NCI-H2227 treated with DMSO at 0.1 percent for 48 hours (cell line): ENCODE data around the gene LINC00237.

Experiments
- DNase-seq: peaks from one replicate; lab custom pipeline; 2025; lab: John Stamatoyannopoulos, UW

LINC00237 gene

DNA sequence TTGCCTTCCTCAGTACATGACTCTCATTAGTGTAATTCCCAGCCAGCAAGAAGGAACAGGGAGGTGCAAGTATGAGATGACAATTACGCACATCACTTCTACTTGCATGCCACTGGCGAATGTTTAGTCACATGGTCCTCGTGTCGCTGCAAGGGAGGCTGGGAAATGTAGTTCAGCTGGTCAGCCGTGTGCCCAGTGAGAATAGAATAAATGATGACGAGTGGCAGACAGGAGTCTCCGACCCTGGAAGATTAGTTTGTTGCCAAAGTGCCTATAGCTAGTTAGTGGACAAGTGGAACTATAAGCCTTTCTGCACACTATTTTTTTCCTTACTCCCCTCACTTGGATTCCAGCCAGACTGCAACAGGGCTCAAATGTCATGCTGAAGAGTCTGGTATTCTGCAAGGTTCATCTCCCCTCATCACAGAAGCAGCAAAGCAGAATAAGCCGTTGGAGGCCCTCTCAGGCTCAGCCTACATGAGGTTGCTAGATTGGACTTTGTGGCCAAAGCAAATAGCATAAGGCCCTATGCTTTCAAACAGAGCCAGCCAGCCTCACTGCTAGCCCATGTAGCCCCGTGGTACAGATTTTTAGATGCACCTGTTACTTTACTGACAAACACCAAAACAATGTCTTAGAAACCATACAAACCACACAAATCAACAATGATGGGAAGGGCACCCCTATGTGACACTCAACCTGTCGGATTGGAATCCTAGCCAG, 9.7 kb downstream of the LINC00237 start:
- DNase-seq: no peak

DNA sequence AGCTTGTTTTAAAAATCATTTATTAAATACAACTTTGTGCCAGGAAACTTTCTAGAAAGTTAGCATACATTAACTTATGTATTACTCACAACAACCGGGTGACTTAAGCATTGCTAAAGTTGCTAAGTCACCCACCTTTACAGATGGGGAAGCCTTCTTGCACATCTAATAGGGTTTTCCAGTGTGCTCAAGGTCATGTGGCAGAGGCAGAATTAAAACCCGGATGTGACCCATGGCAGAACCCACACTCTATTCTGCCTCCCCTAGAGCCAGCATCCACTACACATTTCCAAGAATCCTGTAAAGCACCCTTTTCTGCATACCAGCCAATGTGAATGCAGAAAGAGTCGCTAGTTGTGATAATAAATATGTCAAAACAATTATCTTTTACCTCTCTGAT, 13.4 kb downstream of the LINC00237 start:
- DNase-seq: no peak

DNA sequence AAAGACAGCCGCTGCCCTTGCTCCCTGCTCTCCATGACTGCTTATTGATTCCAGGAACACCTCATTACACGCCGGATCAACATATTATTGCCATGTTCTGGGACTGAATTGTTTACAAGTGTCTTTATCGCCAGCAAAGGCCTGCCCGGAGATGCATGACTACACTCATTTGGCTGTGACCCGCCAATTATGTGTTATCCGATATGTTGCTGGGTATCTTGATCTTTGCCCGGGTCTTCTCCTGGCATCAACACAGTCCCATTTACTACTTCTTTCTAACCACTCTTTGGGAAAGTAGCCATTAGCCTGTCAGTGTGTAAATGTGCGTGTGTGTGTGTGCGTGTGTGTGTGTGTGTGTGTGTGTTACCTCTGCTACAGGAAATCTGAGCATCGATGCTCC, 15.4 kb downstream of the LINC00237 start:
- peak; percentile 34 for DNase-seq

DNA sequence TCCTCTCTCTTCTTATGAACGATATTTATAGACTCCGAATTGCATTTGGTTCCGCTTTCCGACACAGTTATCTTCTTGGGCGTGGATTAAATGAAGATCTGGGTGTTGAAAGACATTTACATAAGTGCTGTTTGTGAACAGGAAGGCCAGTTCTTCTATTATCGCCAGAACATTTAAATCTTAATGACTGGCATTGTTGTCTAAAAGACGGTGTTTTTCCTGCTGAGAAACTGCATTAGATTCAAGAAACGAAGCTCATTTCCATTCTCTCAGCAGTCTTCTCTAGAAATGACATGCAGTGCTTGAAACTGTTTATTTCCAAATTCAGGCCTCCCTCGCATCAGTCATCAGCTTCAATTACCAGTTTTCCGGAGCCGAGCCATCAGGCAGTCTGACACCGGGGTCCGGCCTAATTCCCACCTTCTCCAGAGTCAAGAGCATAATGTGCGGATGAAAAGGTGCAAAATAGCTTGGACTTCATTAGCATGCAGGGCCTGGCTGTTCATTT, 16.0 kb downstream of the LINC00237 start:
- DNase-seq: peak; percentile 24

DNA sequence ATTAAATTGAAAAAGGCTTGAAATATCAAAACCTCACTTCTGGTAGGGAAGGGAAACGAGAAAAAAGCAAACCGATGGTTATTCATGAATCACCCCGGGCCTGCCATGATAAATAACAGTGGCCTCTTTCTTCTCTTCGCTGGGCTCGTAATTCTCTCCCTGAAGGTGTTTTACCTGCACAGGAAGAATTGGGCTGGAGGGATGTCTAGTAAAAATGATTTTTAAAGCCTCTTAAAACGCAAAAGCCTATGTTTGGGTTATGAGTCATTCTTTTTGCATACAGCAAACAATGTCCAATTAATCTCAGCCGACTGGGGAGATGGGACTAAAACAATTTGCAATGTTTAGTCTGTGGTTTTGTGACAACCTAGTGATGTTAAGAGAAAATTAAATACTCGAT, 16.8 kb downstream of the LINC00237 start:
- no peak for DNase-seq

DNA sequence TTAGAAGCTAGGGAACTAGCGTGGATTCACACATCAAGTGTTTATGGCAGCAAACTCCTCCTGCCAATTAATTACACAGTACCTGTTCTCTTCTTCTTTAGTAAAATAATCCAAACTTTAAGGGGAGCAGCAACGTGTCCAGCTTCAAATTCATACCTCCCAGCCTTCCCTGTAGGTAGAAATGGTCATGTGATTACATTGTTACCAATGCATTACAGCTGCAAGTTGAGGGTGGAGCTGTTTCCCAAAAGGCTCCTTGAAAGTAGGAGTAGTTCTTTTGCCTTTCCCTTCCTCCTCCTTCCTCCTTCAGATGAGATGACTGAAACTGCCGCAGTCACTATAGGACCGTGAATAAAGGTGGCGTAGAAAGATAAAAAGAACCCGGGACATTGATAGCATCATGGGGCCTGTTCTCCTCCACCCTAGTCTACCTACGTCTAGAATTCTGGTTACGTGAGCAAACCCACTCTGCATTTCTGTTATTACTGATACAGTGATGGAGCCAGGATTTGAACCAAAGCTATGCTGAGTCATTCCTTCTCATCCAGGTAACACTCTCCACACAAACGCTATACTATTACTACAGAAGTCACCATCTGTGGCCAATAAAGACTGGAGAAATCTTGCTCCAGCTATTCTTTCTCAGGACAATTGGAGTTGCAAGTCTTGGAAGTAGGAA, 18.2 kb downstream of the LINC00237 start:
- no peak for DNase-seq

DNA sequence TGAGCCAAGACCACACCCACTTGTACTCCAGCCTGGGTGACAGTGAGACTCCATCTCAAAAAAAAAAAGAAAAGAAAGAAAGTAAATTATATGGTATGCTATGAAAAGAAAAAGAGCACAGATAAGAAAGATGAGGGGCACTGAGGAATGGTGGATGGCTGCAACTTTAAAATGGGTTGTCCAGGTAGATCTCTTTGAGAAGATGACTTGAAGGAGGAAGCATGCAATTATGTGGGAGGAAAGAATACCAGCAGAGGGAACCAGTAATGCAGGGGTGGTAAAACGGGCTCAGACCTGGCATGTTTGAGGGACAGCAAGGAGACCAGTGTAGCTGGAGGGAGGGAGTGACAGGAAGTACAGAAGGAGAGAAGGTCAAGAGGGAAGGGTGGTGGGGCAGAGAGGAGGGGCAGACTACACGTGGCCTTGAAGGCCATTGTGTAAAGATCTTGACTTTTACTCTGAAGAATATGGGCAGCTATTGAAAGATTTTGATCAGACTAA, 22.3 kb downstream of the LINC00237 start:
- DNase-seq: no peak

DNA sequence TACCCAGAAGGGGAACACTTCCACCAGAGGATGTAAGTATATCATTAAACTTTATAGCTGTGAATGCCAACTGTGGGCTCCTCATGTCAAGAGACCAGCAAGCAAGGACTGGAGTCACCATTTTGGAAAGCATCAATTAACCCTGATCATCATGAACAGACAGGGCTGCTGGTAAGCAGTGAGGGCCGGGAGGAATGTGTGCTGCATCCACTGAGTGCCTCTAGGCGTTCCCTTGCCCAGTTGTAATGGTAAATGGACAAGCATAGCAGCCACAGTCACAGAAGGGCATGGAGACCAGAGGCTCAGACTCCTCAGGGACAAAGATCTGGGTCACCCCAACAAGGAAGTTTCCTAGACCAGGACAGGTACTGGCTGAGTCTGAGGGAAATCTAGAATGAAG, 23.6 kb downstream of the LINC00237 start:
- no peak for DNase-seq

DNA sequence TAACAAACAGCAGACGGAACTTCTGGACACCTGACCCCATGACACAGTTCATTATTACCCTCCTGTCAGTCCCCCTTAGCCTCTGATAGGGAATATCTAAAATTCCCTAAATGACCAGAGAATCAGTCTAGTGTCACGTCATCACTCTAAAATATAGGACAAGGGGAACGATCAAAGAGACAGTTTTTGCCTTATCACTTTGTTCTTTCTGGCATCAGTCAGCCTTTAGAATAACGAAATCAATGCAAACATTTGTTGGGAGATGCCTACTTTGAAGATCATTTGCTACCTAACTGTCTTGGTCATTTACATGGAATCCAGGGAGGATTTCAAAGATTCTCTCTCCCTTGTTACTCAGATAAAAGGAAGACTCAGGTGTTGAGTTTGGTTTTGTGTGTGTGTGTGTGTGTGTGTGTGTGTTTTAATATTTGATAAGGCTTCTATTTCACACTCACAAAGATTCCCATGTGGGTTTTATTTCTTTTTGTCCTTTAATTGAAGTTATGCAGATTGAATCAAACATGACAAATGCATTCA, 28.3 kb downstream of the LINC00237 start:
- DNase-seq: no peak

DNA sequence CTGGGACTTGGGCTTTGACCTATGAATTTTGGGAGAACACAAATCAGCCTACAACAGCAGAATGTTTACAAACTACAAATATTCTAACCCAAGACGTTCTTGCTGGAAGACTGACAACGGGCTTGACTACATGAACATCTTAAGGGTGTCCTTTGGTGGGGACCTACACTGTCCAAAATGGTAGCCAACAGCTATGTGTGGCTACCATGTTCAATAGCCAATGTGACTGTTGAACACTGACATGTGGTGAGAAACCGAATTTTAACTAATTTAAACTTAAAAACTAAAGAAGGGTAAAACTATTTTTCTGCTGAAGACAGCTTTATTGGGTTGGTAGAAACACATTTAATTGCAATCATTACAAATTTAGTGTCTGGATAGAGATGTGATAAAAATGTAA, 30.1 kb downstream of the LINC00237 start:
- DNase-seq: no peak

DNA sequence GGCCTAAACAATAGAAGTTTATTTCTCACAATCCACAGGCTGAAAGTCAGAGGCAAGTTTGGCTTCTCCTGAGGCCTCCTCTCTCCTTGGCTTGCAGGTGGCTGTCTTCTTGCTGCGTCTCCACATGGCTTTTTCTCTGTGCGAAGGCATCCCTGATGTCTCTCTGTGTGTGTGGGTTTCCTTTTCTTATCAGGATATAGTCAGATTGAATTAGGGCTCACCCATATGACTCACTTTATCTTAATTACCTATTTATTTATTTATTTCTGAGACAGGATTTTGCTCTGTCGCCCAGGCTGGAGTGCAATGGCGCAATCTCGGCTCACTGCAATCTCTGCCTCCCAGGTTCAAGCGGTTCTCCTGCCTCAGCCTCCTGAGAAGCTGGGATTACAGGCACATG, 30.7 kb downstream of the LINC00237 start:
- DNase-seq: no peak

DNA sequence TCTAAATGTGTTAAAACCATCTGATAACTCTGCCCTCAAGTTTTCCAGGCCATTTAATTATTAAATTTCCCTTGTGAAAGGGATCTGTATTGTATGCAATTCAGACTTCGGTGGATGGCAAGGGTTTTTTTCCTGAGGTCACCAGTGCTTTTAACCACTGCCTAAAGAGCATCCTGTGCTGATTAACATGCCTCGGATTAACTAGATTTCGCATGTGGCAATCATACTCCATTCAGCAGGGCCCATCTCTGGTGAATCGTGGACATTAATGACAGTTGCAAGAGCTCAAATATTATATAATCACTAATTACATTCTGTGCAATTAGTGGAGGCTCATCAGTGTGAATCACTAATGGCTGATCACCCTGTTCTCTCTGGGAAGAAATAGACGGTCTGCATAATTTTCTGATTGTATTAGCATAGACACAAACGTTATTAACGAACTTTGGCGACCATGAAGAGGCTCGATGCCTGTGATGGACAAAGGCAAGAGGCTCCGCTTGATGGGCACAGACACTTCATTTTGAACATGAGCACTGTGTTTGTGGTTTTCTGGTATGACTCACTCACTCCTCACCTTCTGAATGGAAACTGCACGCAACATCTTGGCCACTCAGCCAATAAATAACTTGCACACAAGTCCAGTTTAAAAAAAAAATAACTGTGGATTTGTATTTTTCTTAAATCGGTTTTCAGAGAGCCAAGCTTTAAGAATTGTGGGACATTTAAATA, 31.4 kb downstream of the LINC00237 start:
- DNase-seq: no peak

DNA sequence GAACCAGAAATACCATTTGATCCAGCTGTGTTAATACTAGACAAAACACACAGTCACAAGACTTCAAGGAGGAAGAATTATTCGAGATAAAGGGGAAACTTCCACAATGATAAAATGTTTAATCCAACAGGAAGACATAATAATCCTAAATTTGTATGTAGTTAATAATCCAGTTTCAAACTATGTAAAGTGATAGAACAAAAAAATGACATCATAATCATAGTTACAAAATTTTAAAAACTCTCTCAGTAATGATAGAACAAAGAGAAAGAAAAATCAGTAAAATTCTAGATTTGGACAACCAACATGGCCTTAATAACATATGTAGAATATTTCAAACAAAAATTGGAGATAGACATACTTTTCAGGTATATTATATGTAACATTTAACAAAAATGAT, 38.9 kb downstream of the LINC00237 start:
- no peak for DNase-seq

DNA sequence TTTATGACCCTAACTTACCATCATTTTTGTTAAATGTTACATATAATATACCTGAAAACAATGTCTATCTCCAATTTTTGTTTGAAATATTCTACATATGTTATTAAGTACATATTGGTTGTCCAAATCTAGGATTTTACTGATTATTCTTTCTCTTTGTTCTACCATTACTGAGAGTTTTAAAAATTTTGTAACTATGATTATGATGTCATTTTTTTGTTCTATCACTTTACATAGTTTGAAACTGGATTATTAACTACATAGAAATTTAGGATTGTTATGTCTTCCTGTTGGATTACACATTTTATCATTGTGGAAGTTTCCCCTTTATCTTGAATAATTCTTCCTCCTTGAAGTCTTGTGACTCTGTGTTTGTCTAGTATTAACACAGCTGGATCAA, 41.2 kb downstream of the LINC00237 start:
- no peak for DNase-seq

DNA sequence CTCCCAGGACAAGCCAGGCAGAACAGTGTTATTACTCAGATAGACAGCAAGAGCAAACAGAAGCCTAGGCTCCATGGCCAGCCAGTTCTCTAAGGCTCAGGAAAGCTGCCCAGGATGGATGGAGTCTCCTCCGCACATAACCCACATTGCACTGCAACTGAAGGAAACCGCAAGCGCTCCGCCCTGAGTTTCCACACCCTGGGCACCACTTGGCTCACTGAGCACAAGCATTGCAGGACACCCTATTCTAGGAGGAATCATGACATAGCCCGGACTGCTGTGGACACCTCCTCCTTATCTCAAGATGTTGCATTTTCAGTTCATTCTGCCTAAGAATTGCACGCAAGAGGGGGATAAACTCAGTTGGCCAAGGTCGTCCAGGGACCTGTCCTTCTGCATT, 42.9 kb downstream of the LINC00237 start:
- DNase-seq: no peak

DNA sequence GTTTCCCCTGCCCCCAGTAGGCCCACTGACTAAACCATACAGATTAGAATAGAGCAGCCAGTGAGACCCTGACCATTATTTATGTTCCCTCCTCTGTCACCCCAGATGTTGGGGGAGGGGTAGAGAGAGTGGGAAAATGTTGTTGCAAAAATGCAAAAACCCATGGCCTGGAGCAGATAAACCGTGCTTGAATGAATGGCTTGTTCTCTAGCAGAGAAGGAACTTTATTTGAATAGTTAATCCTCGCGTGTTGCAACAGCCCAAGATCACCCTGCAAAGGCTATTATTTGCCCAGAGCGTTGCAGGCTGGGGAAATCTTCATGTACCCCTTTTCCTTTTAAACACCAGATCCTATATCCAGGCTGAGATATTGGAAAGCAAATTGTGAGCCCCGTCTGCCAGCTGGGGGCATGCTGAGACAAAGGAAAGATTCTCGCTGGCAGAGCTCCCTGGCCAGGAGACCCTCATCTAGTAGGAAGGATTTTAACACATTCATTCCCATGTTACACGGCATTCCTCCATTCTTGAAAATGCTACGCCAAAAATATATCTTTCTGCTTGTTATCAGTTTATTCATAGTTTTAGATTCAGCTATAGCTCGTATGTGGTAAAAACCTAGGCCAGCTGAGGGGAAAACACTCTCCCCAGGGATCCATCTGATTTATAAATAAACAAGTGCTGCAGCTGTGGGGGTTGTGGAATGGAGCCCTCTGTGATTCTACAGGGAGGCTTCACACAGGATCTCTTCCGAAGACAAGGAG, 53.0 kb downstream of the LINC00237 start:
- no peak for DNase-seq

DNA sequence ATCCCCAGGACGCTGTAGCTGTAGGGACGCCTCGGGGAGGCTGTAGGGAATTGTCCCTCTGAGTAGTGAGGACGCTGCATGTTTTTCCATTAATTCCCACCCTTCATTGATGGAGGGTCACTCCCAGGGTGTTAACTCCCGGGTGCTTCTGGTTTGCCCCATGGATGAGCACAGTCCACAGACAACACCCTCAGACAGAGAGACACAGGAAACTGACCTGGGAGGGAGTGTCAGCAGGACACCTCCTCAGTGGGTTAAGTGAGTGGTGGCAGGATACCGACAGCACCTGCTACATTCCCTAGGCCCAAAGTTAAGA, 53.5 kb downstream of the LINC00237 start:
- no peak for DNase-seq

DNA sequence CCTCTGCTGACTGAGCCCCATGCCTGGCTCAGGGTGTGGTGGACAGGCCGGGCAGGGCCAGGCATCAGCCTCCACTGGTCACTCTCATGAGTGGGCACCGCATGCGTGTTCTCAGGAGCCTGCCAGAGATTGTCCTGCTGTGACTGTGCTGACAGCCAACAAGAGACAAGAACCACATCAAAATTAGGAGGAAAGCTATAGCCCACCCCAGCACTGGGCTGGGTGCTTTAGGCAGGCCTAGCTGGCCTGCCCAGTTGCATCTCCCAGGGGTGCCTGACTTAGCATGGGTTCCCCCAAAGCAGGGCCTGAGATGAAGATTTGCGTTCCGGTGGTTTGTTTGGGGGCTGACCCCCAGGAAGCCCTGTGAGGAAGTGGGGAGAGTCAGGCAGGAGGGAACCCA, 53.9 kb downstream of the LINC00237 start:
- DNase-seq: no peak

DNA sequence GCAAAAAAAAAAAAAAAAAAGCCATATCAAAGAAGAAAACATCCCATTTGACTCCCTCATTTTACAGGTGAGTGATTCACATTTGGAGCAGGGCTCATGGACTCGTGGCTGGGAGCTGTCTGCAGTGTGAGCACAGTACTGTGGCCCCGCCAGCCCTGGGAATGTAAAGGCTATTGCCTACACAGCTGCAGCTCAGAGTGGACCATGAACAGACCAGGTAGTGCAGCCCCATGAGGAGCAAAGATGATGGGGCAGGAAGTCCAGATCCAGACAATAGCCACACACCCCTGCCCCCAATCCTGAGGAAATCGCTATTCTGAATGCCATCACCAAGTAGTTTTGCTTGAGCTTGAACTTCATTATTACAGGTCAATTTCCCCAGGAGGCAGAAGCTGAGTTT, 55.4 kb downstream of the LINC00237 start:
- no peak for DNase-seq

DNA sequence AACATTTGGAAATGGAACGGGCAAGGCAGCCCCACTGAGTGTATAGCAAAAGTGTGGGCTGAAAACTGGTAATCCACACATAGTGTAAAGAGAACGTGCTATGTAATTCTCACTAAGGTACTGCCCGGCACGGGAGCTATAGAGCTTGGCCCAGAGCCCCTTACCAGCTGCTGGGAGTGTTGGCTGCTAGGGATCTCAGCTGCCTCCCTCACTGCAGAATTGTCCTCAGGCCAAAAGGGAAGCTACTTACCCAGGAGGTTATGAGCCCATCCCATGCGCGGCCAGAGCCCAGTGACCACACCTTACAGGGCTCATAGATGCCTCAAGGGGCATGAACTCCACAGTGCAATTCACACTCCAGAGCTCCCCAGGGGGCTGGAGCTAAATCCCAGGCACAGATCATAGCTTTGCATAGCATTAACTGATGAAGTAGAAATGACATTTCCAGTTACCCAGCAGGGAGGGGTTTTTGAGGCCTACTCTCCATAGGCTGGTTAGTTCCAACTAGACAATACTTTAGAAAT, 56.8 kb downstream of the LINC00237 start:
- DNase-seq: no peak

DNA sequence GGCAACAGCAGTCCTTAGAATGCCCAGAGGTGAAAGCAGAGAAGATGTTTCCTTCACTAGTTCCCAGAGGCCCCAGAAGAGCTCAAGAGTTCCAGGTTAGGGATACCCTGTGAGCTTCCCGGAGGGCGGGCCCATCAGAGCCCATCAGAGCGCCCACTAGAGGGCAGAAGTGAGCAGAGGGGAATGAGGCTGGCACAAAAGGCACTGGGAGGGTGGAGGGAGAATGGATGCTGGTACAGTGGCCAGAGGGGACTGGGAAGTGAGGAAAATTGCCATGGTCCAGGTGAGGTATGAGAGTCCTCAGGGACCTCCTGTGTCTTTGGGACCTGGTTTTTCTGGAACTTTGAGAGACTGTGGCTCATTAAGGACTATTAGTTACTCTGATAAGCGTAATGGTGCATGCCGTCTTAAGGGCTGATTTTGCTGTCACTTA, 57.3 kb downstream of the LINC00237 start:
- DNase-seq: no peak

DNA sequence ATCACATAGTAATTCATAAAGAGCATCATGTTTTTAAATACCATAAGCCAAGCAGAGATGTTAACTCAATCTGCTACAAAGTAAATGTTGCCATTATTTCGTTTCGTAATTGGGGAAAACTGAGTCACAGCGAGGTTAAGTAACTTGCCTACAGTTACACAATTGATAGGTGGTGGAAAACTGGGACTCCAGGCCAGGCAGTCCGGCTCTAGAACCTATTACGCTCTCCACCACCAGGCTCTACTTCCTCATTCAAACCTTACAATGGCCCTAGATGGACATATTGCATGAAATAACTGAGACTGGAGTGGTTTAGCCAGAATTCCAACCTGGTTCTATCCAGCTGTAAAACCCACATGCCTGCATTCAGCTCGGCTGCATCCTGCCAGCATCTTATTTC, 58.2 kb downstream of the LINC00237 start:
- DNase-seq: no peak
